GM12891 (cell line): ENCODE results near the gene FES.

ENCODE experiments used
- PAX5 ChIP-seq: IDR thresholded peaks from 2 replicates; pipeline ENCODE4 v1.6.1; 2011; ENCODE audit warnings: low read length, moderate library complexity, mild to moderate bottlenecking; ENCODE audit not compliant: insufficient read depth, severe bottlenecking
- POLR2A ChIP-seq: IDR thresholded peaks from 2 replicates; pipeline ENCODE4 v1.6.1; 2011; ENCODE audit warnings: low read depth, low read length, control low read depth
- POLR2AphosphoS5 ChIP-seq: IDR thresholded peaks from 2 replicates; pipeline ENCODE4 v1.6.1; 2011; ENCODE audit warnings: low read depth, low read length, control low read depth
- POU2F2 ChIP-seq: IDR thresholded peaks from 2 replicates; pipeline ENCODE4 v1.6.1; 2011; ENCODE audit warnings: low read depth, mild to moderate bottlenecking, control low read depth, low read length, moderate library complexity
- SPI1 ChIP-seq: IDR thresholded peaks from 2 replicates; pipeline ENCODE4 v1.6.1; 2011; ENCODE audit warnings: low read depth, low read length, control low read depth
- TAF1 ChIP-seq: IDR thresholded peaks from 2 replicates; pipeline ENCODE4 v1.6.1; 2011; ENCODE audit warnings: low read depth, low read length, control low read depth

- TF ChIP-seq POLR2A: no peak
- TF ChIP-seq POLR2AphosphoS5: no peak
- no peak for TF ChIP-seq SPI1
- no peak for TF ChIP-seq PAX5
- no peak for TF ChIP-seq TAF1
- TF ChIP-seq POU2F2: no peak
Observed at GRCh38 chr15:90939756-90940155, 55.5 kb downstream of the FES start.
